GM12865 (cell line): ENCODE data around the gene ARHGAP22.
A peak's percentile ranks its signal among the peaks of the same experiment; 100 is the strongest.

Source experiments
- DNase-seq: peaks from one replicate; pipeline ENCODE4 v3.0.0; 2010; ENCODE audit warnings: low read depth
- H3K4me3 ChIP-seq: 2 replicates; pipeline ENCODE4 v1.5.1; 2011; ENCODE audit warnings: mild to moderate bottlenecking, low read depth, low read length, control low read depth
- CTCF ChIP-seq: IDR thresholded peaks from 2 replicates; pipeline ENCODE4 v1.5.1; 2011; ENCODE audit warnings: low read length, control low read depth, low read depth, inconsistent platforms; ENCODE audit not compliant: insufficient read depth; ENCODE audit errors: missing control alignments

Gene ARHGAP22

GRCh38 chr10:48608279-48608681 is 3.4 kb upstream of the ARHGAP22 start:
- peak; percentile 94 for TF ChIP-seq CTCF
- peak; percentile 77 for DNase-seq
- no peak overlapping the region for H3K4me3 ChIP-seq

GRCh38 chr10:48607356-48608278 is 2.7 kb upstream of the ARHGAP22 start:
- DNase-seq, result no peak
- no peak for TF ChIP-seq CTCF
- H3K4me3 ChIP-seq, result no peak overlapping the region

GRCh38 chr10:48606530-48607355 is 1.9 kb upstream of the ARHGAP22 start:
- no peak for DNase-seq
- no peak overlapping the region for H3K4me3 ChIP-seq
- no peak for TF ChIP-seq CTCF

- DNase-seq, result no peak
- H3K4me3 ChIP-seq, result no peak overlapping the region
- no peak for TF ChIP-seq CTCF
Observed at GRCh38 chr10:48605786-48606529, 1.1 kb upstream of the ARHGAP22 start.

- no peak for TF ChIP-seq CTCF
- no peak for DNase-seq
- H3K4me3 ChIP-seq, result peak overlapping the region; percentile 59
Observed at GRCh38 chr10:48604039-48604990, 558 bp downstream of the ARHGAP22 start.
